B cell (primary cell): Measurements from ENCODE around the gene HBM. TPM values are rescaled to one million over a fixed set of nuclear protein-coding genes. Genes with fewer than 3 reads are reported as not detected.
A peak's percentile ranks its signal among the peaks of the same experiment; 100 is the strongest.

Source experiments
- ATAC-seq: fragments of 200-7000 bp; cut with Tn5 transposase; one replicate; pipeline ENCODE4 v1.10.0; 2021; ENCODE audit warnings: low read depth, mild to moderate bottlenecking, moderate number of reproducible peaks, moderate library complexity
- CTCF ChIA-PET: fragments of 350-600 bp; sonication (Branson Sonifier 250); formaldehyde crosslinking; loops from one replicate; lab custom pipeline; 2021; ENCODE audit warnings: antibody characterized with exemption, inconsistent platforms; lab: Charles Lee
- POLR2A ChIA-PET: fragments of 350-600 bp; sonication (Branson Sonifier 250); formaldehyde crosslinking; loops from one replicate; lab custom pipeline; 2021; ENCODE audit warnings: antibody characterized with exemption; lab: Charles Lee
- DNase-seq: peaks from one replicate; pipeline ENCODE4 v3.0.0; 2013
- H2AFZ ChIP-seq: 2 replicates; pipeline ENCODE4 v1.6.1; 2012; ENCODE audit warnings: mild to moderate bottlenecking, low read depth, low read length; ENCODE audit not compliant: insufficient read depth, poor library complexity, severe bottlenecking
- H3K27ac ChIP-seq, 2 donors: 1 replicate in 1 of 2; 2 replicates in 1 of 2; pipeline ENCODE4 v1.5.1; 2012 to 2013; ENCODE audit warnings: low read length in 2 of 2, mild to moderate bottlenecking in 2 of 2, moderate library complexity in 1 of 2
- H3K27me3 ChIP-seq, 4 experiments: fragments of 200-600 bp in 1 of 4; sonication (generic) in 1 of 4; replicated peaks in 1 of 4; 1 replicate in 2 of 4; 2 replicates in 2 of 4; pipeline versions ENCODE4 v1.6.1 to v1.7.0; 2013 to 2016; ENCODE audit warnings: low read length in 3 of 4, mild to moderate bottlenecking in 2 of 4, mixed read lengths in 1 of 4, moderate library complexity in 1 of 4; ENCODE audit not compliant: insufficient read depth in 4 of 4, control insufficient read depth in 3 of 4; ENCODE audit errors: control extremely low read depth in 1 of 4
- H3K36me3 ChIP-seq, 2 experiments: replicated peaks in 1 of 2; 1 replicate in 1 of 2; 2 replicates in 1 of 2; pipeline versions ENCODE4 v1.6.1 to v1.7.1; 2013; ENCODE audit warnings: low read length in 1 of 2; ENCODE audit not compliant: insufficient read depth in 2 of 2, control insufficient read depth in 1 of 2; ENCODE audit errors: control extremely low read depth in 1 of 2, extremely low read depth in 1 of 2
- H3K4me1 ChIP-seq, 2 donors: fragments of 200-600 bp in 1 of 2; sonication (generic) in 1 of 2; 1 replicate in 1 of 2; 2 replicates in 1 of 2; pipeline versions ENCODE4 v1.5.1 to v1.6.1; 2013 to 2017; ENCODE audit warnings: low read length in 2 of 2; ENCODE audit not compliant: control insufficient read depth in 2 of 2, insufficient read depth in 2 of 2
- H3K4me2 ChIP-seq: replicated peaks from 2 replicates; pipeline ENCODE3; 2012; ENCODE audit warnings: mild to moderate bottlenecking, low read depth, low read length; ENCODE audit not compliant: poor library complexity, severe bottlenecking
- H3K4me3 ChIP-seq, 5 experiments: fragments of 200-600 bp in 1 of 5; sonication (generic) in 1 of 5; 1 replicate in 3 of 5; 2 replicates in 2 of 5; pipeline versions ENCODE4 v1.5.1 to v1.7.0; 2011 to 2016; ENCODE audit warnings: low read length in 4 of 5, mild to moderate bottlenecking in 4 of 5, low read depth in 2 of 5, control low read depth in 1 of 5, moderate library complexity in 1 of 5; ENCODE audit not compliant: insufficient read depth in 1 of 5; ENCODE audit errors: control extremely low read depth in 1 of 5, extremely low read depth in 1 of 5
- H3K79me2 ChIP-seq: fragments of 200-600 bp; sonication (generic); one replicate; pipeline ENCODE4 v1.6.0; 2016; ENCODE audit warnings: low read length; ENCODE audit not compliant: control insufficient read depth, insufficient read depth
- H3K9ac ChIP-seq: fragments of 200-600 bp; sonication (generic); 2 replicates; pipeline ENCODE4 v1.6.1; 2017; ENCODE audit warnings: mild to moderate bottlenecking, low read length, moderate library complexity
- H3K9me3 ChIP-seq, 3 donors: one replicate each; pipeline versions ENCODE4 v1.6.1 to v1.7.1; 2013; ENCODE audit warnings: low read length in 2 of 3; ENCODE audit not compliant: control insufficient read depth in 2 of 3, insufficient read depth in 1 of 3; ENCODE audit errors: control extremely low read depth in 1 of 3
- H4K20me1 ChIP-seq: 2 replicates; pipeline ENCODE4 v1.6.0; 2012; ENCODE audit warnings: mild to moderate bottlenecking, low read length; ENCODE audit not compliant: insufficient read depth, control insufficient read depth, poor library complexity, severe bottlenecking
- H3K27ac Mint-ChIP-seq: one replicate; pipeline ENCODE4 v1.8.0; 2021; ENCODE audit warnings: mixed read lengths
- H3K27me3 Mint-ChIP-seq: one replicate; pipeline ENCODE4 v1.8.0; 2021; ENCODE audit warnings: mixed read lengths
- H3K4me1 Mint-ChIP-seq: one replicate; pipeline ENCODE4 v1.8.0; 2021; ENCODE audit warnings: mixed read lengths
- H3K4me3 Mint-ChIP-seq: one replicate; pipeline ENCODE4 v1.8.0; 2021; ENCODE audit warnings: mixed read lengths
- H3K9me3 Mint-ChIP-seq: one replicate; pipeline ENCODE4 v1.8.0; 2022; ENCODE audit warnings: mixed read lengths; ENCODE audit not compliant: insufficient read depth
- EZH2 ChIP-seq: IDR thresholded peaks from 2 replicates; pipeline ENCODE4 v1.6.1; 2012; ENCODE audit warnings: borderline replicate concordance, low read depth, mild to moderate bottlenecking, moderate library complexity, low read length; ENCODE audit not compliant: insufficient read depth, poor library complexity, severe bottlenecking
- WGBS: methylation state at CpG from one replicate; pipeline ENCODE4 v1.1.5; 2013; ENCODE audit warnings: missing lambda C conversion rate; ENCODE audit not compliant: insufficient coverage; 5-methylcytosine and 5-hydroxymethylcytosine counted together
- intact Hi-C: fragments of 100-400 bp; cut with micrococcal nuclease; formaldehyde crosslinking; loops from one replicate; pipeline ENCODE4 v1.10.0; 2022
- polyA plus RNA-seq: library from polyadenylated mRNA; depleted of rRNA; stranded (reverse); fragments of >200 nt; gene quantifications from 2 replicates; pipeline ENCODE4 v1.2.3, GENCODE V29; 2012
- total RNA-seq, 2 donors: library from RNA; stranded (reverse); fragments of 120-200 nt in 1 of 2; gene quantifications; 1 replicate in 1 of 2; 2 replicates in 1 of 2; pipeline versions ENCODE4 v1.2.3 to v1.2.4, GENCODE V29; 2013 to 2022
- TF ChIP-seq, protein P1 (sequence below): fragments of 200-600 bp; IDR thresholded peaks from one replicate; pipeline ENCODE4 v1.8.0; 2022; ENCODE audit warnings: antibody characterized with exemption, mild to moderate bottlenecking

HBM gene
- total and polyA plus RNA-seq, 2 donors (not counting 1 experiment from before 2014, with no cell fraction given): 0.64 TPM; not detected in 1

DNA sequence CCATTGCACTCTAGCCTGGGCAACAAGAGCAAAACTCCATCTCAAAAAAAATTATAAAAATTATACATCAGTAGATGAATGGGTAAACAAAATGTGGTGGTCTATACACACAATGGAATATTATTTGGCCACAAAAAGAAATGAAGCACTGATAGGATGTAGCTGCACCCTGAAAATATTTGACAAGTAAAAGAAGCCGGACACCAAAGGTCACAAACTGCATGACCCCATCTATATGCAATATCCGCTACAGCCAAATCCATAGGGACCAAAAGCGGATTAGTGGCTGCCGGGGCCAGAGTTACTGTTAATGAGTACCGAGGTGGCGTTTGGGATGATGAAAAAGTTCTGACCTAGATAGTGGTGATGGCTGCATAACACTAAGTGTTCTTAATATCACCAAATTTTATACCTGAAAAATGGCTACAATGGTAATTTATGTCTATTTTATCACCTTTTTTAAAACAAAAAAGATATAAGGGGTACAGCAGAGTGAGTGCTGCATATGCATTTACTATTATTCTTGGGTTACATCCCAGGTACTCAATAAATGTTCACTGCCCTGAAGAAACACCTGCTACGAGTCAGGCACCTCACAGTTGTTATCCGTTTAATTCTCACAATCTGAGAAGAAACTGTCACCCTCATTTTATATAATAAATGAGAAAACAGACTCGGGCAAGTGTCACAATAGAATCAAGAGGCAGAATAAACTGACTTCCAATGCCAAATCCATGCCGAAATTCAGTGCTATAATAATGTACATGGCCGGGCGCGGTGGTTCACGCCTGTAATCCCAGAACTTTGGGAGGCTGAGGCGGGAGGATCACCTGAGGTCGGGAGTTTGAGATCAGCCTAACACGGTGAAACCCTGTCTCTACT lies 13.7 kb downstream of the HBM start:
- Histone ChIP-seq H3K9me3 (peaks cover 0 to 4% (median 0%) of the 10 kb centered on the region in 3 donors), H3K27ac (no peak overlapping the region), H3K4me3 (no peak overlapping the region), H2AFZ (no peak overlapping the region), H3K36me3 (no peaks in the 10 kb centered on the region), H3K79me2 (no peaks in the 10 kb centered on the region), H3K9ac (no peak overlapping the region), H4K20me1 (no peaks in the 10 kb centered on the region), H3K27me3 (peaks cover 0 to 50% (median 27%) of the 10 kb centered on the region in 4 experiments), H3K4me2 (peak overlapping the region; percentile 94), H3K4me1 (peaks cover 14 to 22% of the 10 kb centered on the region in 2 donors)
- POLR2A ChIA-PET: interaction anchor here (0.6 kb wide), 1 partner anchor 21 kb away, joined by 5 read pairs; no protein-coding TSS in a partner anchor
- Mint-ChIP-seq H3K27me3 (peaks cover 31% of the 10 kb centered on the region), H3K27ac (no peak overlapping the region), H3K9me3 (no peaks in the 10 kb centered on the region), H3K4me3 (peak overlapping the region; percentile 41), H3K4me1 (peaks cover 22% of the 10 kb centered on the region)
- TF ChIP-seq EZH2: no peak
- TF ChIP-seq, protein P1, sequence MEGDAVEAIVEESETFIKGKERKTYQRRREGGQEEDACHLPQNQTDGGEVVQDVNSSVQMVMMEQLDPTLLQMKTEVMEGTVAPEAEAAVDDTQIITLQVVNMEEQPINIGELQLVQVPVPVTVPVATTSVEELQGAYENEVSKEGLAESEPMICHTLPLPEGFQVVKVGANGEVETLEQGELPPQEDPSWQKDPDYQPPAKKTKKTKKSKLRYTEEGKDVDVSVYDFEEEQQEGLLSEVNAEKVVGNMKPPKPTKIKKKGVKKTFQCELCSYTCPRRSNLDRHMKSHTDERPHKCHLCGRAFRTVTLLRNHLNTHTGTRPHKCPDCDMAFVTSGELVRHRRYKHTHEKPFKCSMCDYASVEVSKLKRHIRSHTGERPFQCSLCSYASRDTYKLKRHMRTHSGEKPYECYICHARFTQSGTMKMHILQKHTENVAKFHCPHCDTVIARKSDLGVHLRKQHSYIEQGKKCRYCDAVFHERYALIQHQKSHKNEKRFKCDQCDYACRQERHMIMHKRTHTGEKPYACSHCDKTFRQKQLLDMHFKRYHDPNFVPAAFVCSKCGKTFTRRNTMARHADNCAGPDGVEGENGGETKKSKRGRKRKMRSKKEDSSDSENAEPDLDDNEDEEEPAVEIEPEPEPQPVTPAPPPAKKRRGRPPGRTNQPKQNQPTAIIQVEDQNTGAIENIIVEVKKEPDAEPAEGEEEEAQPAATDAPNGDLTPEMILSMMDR: no peak
- WGBS: 75% methylated on average over 9 of the region's 17 CpGs
- intact Hi-C loops: loop anchor here (2.0 kb wide), 1 partner anchor 41 kb away; the partner anchor contains the start of gene NPRL3
- CTCF ChIA-PET: interaction anchor here (3.9 to 4.1 kb wide), 2 partner anchors 62 to 73 kb away, joined by 21 to 34 read pairs; no protein-coding TSS in a partner anchor
- ATAC-seq (no peak), DNase-seq (peak; percentile 5)
